ENCODE results near the gene USP40. TPM values are rescaled to one million over a fixed set of nuclear protein-coding genes. Genes with fewer than 3 reads are reported as not detected.

Gene USP40
- total RNA-seq, 4 donors from 2014 or later, result 30.7 to 113 (median 41.3) TPM

DNA sequence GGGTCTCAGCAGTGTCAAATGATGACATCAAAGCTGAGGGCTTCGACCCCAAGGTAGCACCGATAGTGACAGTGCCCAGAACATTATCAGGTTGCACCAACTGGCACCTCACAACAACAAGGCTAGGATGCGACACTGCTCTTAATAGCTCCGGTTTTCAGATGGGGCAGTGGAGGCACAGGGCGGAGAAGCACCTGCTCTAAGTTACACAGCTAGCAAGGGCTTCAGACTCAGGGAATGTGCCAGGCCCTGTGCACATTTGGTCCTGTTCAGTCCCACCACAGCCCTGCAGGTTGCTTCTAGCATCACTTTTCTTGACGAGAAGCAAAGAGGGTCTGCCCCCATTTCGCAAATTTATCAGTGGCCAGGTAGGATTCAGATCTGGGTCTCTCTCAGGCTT, 138.1 kb downstream of the USP40 start:
- intact Hi-C loops (cut with DNase I; ENCODE audit: low total_unique reads), result no loop called here
- DNase-seq, result no peak
- Histone ChIP-seq H3K4me1 (peaks cover 8 to 50% (median 17%) of the 10 kb centered on the region in 4 donors), H3K27me3 (no peaks in the 10 kb centered on the region), H3K27ac (no peak overlapping the region), H3K4me3 (no peak overlapping the region), H3K36me3 (no peaks in the 10 kb centered on the region), H3K9me3 (no peaks in the 10 kb centered on the region)
- in situ Hi-C loops (cut with MboI; ENCODE audit: low pct_ligation_motif_present in 1 of 4, low pct_unique_long_range_greater_than_20kb in 1 of 4, low sequenced_read_pairs in 3 of 4), result loop anchor here in 1 of 4 donors (25.0 kb wide), 1 partner anchor 141 kb away; no protein-coding TSS in a partner anchor
- TF ChIP-seq EP300 (IDR thresholded peaks at IDR 0.05; ENCODE audit: low read depth) (no peak), POLR2A (IDR thresholded peaks at IDR 0.05) (no peak), POLR2AphosphoS5 (IDR thresholded peaks at IDR 0.05) (no peak)
- TF ChIP-seq, protein P1, sequence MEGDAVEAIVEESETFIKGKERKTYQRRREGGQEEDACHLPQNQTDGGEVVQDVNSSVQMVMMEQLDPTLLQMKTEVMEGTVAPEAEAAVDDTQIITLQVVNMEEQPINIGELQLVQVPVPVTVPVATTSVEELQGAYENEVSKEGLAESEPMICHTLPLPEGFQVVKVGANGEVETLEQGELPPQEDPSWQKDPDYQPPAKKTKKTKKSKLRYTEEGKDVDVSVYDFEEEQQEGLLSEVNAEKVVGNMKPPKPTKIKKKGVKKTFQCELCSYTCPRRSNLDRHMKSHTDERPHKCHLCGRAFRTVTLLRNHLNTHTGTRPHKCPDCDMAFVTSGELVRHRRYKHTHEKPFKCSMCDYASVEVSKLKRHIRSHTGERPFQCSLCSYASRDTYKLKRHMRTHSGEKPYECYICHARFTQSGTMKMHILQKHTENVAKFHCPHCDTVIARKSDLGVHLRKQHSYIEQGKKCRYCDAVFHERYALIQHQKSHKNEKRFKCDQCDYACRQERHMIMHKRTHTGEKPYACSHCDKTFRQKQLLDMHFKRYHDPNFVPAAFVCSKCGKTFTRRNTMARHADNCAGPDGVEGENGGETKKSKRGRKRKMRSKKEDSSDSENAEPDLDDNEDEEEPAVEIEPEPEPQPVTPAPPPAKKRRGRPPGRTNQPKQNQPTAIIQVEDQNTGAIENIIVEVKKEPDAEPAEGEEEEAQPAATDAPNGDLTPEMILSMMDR (IDR thresholded peaks at IDR 0.05), result no peak
- 97 to 100% methylated on average over 1 to 7 of the region's 7 CpGs for WGBS, 2 donors (ENCODE audit: low coverage in 1 of 2)

DNA sequence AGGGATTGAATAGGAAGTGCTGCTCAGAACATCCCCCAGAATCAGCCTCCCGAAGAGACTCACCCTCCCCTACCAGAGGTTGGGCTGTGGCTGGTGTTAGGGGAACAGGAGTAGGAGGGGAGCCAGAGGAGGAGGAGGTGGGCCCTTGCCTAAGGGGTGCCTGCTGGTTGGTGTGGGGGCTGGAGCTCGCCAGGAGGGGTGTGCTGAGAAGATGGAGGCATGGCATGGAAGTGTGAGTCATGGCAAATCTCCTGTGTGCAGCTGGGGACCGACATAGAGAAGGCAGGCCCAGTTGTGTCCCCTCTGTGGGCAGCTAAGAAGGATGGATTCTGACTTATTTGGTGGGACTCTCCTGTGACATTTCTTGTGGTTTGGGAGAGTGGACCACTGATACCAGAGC, 138.6 kb downstream of the USP40 start:
- peaks cover 8 to 54% (median 21%) of the 10 kb centered on the region in 4 donors for H3K4me1 ChIP-seq
- no peak overlapping the region for H3K4me3 ChIP-seq
- no peaks in the 10 kb centered on the region for H3K36me3 ChIP-seq
- intact Hi-C loops (cut with DNase I; ENCODE audit: low total_unique reads), result no loop called here
- WGBS, 2 donors (ENCODE audit: low coverage in 1 of 2), result 96% methylated on average over 3 of the region's 3 CpGs; no CpG with 5 or more reads in 1 of the 2 donors
- no peak overlapping the region for H3K27ac ChIP-seq
- no peaks in the 10 kb centered on the region for H3K27me3 ChIP-seq
- TF ChIP-seq POLR2AphosphoS5 (IDR thresholded peaks at IDR 0.05) (no peak), POLR2A (IDR thresholded peaks at IDR 0.05) (no peak), EP300 (IDR thresholded peaks at IDR 0.05; ENCODE audit: low read depth) (no peak)
- TF ChIP-seq, protein P1 (IDR thresholded peaks at IDR 0.05), result no peak
- in situ Hi-C loops (cut with MboI; ENCODE audit: low pct_ligation_motif_present in 1 of 4, low pct_unique_long_range_greater_than_20kb in 1 of 4, low sequenced_read_pairs in 3 of 4), result loop anchor here in 1 of 4 donors (25.0 kb wide), 1 partner anchor 141 kb away; no protein-coding TSS in a partner anchor
- H3K9me3 ChIP-seq, result no peaks in the 10 kb centered on the region
- DNase-seq, result no peak

DNA sequence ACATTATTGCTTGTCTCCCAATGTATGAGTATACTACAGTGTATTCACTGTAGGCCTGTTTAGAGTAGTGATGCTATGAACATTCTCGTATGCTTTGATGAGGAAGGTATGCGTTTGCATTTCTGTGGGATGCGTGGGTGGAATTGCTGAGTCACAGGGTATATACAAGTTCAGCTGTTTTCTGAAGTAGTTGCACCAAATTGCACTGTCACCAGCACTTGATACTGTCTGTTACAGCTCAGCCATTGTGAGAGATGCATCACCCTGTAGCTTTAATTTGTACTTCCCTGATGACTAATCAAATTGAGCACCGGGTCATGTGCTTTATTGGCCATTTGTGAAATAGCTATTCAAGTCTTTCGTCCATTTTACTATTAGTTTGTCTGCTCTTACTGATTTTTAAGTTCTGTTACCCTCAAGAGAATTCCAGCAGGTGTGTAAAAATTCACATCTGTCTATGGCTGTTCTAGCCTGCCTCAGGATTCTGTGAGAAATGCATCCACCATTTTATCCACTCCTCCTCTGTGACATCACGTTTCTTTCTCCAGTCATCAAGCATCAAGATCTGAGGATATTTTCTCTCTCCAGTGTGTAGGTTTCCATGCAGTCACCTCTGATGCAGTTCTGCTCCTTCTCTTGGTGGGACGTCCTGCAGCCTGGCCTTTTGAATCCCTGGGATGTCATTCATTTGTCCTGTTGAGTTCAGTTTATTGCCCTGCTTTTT, 139.8 kb downstream of the USP40 start:
- Histone ChIP-seq H3K27me3 (no peaks in the 10 kb centered on the region), H3K27ac (no peak overlapping the region), H3K4me3 (no peak overlapping the region), H3K9me3 (no peaks in the 10 kb centered on the region), H3K36me3 (no peaks in the 10 kb centered on the region), H3K4me1 (peaks cover 9 to 65% (median 25%) of the 10 kb centered on the region in 4 donors)
- no peak for DNase-seq
- TF ChIP-seq POLR2A (IDR thresholded peaks at IDR 0.05) (no peak), POLR2AphosphoS5 (IDR thresholded peaks at IDR 0.05) (no peak), EP300 (IDR thresholded peaks at IDR 0.05; ENCODE audit: low read depth) (no peak)
- TF ChIP-seq, protein P1 (IDR thresholded peaks at IDR 0.05), result no peak
- intact Hi-C loops (cut with DNase I; ENCODE audit: low total_unique reads) (no loop called here), in situ Hi-C loops (cut with MboI; ENCODE audit: low pct_ligation_motif_present in 1 of 4, low pct_unique_long_range_greater_than_20kb in 1 of 4, low sequenced_read_pairs in 3 of 4) (loop anchor here in 1 of 4 donors (25.0 kb wide), 1 partner anchor 139 kb away; no protein-coding TSS in a partner anchor)
- 86 to 88% methylated on average over 7 of the region's 7 CpGs for WGBS, 2 donors (ENCODE audit: low coverage in 1 of 2)

Other genes starting within 250 kb of the USP40 start
- 100 to 1,000 TPM in 1 of 4 donors, 10 to 100 TPM in 3; 55.7 to 166 (median 91.5) TPM for gene DGKD, start 212.3 kb downstream of the USP40 start, total RNA-seq
- 10 to 100 TPM in 2 of 4 donors, 1 to 10 TPM in 2; 1.1 to 15.1 (median 9.4) TPM for gene UGT1A8, start 50.9 kb upstream of the USP40 start, total RNA-seq
- gene UGT1A10, start 69.7 kb upstream of the USP40 start, total RNA-seq, result 10 to 100 TPM; 54.2 to 87.5 (median 54.9) TPM
- gene UGT1A9, start 105.1 kb upstream of the USP40 start, total RNA-seq, result 10 to 100 TPM in 3 of 4 donors, 1 to 10 TPM in 1; 4.6 to 18.7 (median 10.5) TPM
- 10 to 100 TPM in 3 of 4 donors, 1 to 10 TPM in 1; 3.4 to 55.3 (median 18.2) TPM for gene UGT1A7, start 115.1 kb upstream of the USP40 start, total RNA-seq
- gene UGT1A6, start 126.1 kb upstream of the USP40 start, total RNA-seq, result 10 to 100 TPM; 13.5 to 40.2 (median 18.1) TPM
- gene UGT1A5, start 146.1 kb upstream of the USP40 start, total RNA-seq, result 10 to 100 TPM in 2 of 4 donors, 1 to 10 TPM in 2; 3.2 to 18.3 (median 7.9) TPM
- gene UGT1A4, start 152.0 kb upstream of the USP40 start, total RNA-seq, result 1 to 10 TPM; 2.0 to 9.0 (median 4.9) TPM
- 1 to 10 TPM in 3 of 4 donors, not detected in 1; 2.6 to 3.2 (median 2.6) TPM for gene UGT1A3, start 162.3 kb upstream of the USP40 start, total RNA-seq
- gene UGT1A1, start 193.5 kb upstream of the USP40 start, total RNA-seq, result 10 to 100 TPM in 1 of 4 donors, 1 to 10 TPM in 3; 4.4 to 11.3 (median 6.9) TPM
- gene MROH2A, start 211.5 kb upstream of the USP40 start, total RNA-seq, result under 1 TPM in 1 of 4 donors, not detected in 3; 0.14 TPM